NCI-H526 treated with DMSO at 0.1 percent for 48 hours (cell line): Measurements from ENCODE around the gene KCNG2.

Source experiments
- DNase-seq: peaks from one replicate; lab custom pipeline; 2025; lab: John Stamatoyannopoulos, UW

KCNG2 gene

GRCh38 chr18:79800371-79801180 lies 2.8 kb downstream of the KCNG2 start:
- no peak for DNase-seq

DNA sequence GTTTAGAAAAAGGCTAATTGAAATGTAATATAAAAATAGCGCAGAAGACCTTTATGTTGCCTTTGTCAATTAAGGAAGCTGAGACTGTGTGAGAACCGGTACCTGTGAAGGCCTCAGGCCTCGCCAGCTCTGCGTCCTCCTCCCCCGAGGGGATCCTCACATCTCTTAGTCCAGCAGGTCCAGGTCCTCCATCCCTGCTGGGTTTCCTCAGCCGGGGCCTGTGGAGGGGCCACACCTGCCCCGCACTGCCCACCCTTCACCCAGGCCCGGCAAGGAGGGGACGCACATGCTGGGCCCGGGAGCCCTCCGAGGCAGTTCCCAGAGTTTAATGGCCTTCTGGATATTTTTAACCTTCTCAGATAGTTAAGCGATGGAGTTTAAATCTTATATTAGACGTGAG lies 3.5 kb downstream of the KCNG2 start:
- DNase-seq, result no peak

DNA sequence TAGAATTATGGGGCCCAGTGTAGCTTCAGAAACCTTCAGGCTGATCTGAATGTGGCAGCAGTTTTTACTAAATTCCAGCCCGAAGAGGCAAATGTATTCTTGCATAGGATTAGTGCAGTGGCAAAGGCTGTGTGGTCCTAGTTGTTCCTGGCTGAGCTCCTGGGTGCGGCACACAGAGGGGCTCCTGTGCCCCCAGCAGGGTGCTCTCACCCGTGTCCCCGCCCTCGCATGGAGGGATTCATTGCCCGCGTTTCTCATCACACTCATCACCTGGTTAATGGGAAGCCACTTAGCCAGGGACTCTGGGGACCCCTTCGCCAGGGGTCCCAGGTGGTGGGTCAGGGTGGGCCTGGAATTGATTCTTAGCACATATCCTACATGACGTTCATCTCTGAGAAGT lies 3.9 kb downstream of the KCNG2 start:
- no peak for DNase-seq

- no peak for DNase-seq
Measured at GRCh38 chr18:79802298-79802697, 4.6 kb downstream of the KCNG2 start.

- no peak for DNase-seq
Measured at GRCh38 chr18:79803611-79804051, 5.9 kb downstream of the KCNG2 start.

DNA sequence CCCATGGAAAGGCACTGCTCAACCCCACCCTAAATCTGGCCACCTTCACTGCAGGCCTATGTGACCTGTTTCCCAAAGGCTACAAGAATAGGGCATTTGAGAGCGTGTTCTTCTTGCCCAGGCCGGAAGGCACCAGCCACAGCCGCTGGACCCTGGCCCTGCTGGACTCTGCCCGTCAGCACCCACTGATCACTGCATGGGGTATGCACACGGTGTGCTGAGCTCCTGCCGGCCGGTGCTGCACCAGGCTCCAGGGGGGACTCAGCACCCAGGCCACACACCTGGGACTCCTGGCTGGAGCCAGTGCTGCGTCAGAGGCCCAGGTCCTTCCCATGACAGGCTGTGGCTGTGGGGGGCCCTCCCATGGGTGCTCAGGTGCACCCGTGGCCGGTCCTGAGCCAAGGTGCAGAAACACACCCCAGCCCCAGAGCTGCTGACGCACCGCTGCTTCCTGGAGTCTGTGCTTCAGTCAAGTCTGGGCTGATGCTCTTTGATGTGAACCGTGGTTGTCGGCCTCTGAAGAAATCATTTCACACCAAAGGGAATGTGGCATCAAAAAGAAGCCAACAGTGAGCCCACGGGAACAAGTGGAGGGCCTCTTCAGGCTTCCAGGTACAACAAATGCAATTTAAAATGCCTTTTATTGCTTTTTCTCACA lies 6.5 kb downstream of the KCNG2 start:
- no peak for DNase-seq

- DNase-seq, result no peak
Measured at GRCh38 chr18:79805211-79805887, 7.6 kb downstream of the KCNG2 start.

- no peak for DNase-seq
Measured at GRCh38 chr18:79805926-79806487, 8.3 kb downstream of the KCNG2 start.

DNA sequence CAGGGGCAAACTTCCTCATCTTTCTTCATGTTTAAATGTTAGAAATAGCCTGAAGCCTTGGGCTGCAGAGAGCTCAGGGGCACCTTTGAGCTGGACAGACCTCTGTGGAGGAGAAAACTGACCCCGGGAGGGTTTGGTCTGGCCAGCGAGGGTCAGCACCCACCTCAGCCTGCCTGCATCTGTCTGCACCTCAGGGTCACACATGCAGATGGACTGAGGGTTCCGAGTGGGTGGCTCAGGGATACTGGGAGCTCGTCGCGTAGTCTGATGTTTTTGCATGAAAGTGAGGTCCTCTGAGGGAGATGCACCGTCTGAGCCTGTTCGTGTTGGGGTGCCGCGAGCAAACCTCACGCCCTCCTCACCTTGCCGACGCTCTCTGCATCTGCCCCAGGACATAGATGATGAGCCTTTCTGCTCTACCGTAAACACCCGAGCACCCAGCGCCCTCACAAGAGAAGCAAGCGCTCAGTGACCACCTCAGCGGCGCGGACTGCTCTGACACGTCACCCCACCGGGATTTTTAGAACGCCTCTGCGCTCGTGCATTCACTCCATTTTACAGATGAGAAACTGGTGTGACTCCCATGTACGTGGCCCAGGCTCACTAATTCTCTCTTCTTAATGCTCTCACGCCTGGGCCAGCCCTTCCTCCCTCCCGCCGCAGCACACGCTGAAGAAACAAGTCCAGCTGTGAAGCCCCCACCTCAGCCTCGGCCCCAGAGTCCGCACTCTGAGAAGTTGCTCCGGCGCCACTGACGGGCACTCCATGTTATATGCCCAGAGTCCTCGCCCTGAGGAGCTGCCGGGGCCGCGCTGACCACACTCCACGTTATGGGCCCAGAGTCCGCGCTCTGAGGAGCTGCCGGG lies 9.5 kb downstream of the KCNG2 start:
- no peak for DNase-seq

DNA sequence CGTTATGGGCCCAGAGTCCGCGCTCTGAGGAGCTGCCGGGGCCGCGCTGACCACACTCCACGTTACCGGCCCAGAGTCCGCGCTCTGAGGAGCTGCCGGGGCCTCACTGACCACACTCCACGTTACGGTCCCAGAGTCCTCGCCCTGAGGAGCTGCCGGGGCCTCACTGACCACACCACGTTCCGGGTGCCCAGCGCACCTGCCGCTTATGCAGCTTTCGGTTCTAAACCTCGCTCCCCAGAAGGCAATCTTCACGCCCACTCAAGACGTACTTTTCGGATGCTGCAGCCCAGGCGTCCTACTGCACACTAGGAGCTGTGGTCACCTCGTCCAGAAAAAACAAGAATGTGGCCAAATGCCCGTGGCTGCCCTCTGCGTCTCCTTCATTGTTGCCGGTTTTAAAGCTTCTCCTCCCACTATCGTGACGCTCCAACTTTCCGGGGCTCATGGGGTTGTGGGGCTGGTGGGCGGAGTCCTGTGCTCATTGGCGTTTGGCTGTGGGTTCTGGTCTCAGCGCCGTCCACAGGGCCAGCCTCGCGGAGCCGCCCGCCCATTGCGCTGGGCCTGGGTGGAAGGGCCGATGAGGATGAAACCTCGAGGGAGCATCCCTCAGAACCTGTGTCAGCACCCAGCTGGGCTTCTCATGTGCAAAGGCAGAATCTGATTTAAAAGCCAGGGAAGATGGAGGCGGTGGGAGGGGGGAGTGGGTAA lies 11.9 kb downstream of the KCNG2 start:
- DNase-seq, result no peak

DNA sequence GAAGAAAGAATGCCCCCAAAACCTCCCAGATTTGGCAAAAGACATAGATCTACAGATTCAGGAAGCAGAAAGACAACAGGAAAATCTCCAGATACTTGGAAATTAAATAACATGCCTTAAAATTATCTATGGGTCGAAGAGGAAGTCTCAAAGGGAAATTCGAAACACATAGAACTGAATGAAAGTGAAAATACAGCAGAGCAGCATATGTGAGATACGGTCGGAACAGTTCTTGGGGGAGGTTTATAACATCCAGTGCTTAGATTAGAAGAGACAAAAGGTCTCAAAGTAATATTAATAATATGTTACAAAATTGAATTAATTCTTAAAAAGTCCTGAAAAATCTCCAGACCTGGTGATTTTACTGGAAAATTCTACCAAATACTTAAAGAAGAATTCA lies 14.3 kb downstream of the KCNG2 start:
- DNase-seq, result no peak

DNA sequence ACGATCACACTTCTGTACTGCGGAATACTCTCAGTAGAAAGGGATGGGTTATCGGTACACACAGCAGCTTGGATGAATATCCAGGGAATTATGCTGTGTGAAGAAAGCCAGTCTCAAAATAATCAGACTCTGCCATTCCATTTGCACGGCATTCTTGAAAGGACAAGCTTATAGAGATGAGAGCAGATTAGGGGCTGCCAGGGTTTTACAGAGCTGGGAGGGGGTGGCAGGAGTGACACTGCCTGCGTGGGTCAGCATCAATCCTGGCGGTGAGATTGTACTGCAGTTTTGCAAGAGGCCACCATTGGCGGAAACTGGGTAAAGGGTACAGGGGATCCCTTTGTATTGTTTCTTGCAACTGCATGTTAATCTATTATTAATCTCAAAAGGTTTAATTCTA lies 16.6 kb downstream of the KCNG2 start:
- DNase-seq, result no peak

DNA sequence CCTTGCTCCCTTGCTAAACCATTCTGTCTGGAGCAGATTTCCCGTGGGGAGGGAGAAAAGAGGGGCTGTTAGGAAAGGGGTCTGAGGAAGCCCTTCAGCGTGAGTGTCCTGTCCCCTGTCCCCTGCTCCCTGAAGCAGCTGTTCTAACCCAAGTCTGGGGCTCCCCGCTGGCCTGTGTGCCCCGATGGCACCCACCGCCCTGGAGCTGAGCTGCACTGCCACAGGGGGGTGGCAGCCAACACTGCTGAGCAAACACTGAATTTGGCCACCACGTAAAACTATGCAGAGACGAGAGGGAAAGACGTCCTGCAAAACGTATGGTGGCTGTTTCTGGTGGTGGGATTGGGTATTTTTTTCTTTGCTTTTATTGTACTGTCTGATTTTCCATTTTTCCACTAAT lies 17.9 kb downstream of the KCNG2 start:
- no peak for DNase-seq

- DNase-seq, result no peak
Measured at GRCh38 chr18:79816092-79816491, 18.4 kb downstream of the KCNG2 start.

DNA sequence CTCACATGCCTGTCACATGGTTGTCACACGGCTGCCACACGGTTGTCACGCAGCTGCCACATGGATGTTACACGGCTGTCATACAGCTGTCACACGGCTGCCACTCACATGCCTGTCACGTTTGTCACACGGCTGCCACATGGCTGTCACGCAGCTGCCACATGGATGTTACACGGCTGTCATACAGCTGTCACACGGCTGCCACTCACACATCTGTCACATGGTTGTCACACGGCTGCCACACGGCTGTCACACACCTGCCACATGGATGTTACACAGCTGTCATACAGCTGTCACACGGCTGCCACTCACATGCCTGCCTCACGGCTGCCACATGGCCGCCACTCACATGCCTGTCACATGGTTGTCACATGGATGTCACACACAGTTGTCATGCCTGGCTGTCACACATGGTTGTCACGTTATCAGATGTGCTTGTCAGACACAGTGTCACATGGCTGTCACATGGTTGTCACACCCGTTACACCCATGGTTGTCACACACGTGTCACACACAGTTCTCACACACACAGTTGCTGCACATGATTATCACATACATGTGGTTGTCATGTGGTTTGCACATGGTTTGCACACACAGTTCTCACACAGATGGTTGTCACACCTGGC lies 19.4 kb downstream of the KCNG2 start:
- no peak for DNase-seq

GRCh38 chr18:79817607-79817998 lies 19.9 kb downstream of the KCNG2 start:
- no peak for DNase-seq

DNA sequence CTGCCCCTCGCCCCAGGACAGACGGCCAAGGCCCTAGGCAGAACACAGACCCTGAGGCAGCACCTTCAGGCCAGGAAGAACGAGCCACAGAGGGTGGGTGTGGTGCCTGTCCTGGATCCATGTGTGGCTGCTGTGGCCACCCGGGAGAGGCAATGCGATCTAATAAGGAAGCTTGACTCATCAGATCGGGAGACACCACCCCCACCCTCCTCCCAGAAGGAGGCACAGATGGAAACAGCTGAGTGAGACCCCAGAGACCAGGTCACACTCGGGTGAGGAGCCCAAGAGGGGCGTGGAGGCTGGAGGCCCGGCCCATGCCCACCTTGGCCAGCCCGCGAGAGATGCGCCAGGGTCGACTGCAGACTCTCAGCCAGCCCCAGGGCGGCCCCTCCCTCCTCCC lies 20.3 kb downstream of the KCNG2 start:
- DNase-seq, result no peak

- no peak for DNase-seq
Measured at GRCh38 chr18:79818631-79819030, 20.9 kb downstream of the KCNG2 start.

DNA sequence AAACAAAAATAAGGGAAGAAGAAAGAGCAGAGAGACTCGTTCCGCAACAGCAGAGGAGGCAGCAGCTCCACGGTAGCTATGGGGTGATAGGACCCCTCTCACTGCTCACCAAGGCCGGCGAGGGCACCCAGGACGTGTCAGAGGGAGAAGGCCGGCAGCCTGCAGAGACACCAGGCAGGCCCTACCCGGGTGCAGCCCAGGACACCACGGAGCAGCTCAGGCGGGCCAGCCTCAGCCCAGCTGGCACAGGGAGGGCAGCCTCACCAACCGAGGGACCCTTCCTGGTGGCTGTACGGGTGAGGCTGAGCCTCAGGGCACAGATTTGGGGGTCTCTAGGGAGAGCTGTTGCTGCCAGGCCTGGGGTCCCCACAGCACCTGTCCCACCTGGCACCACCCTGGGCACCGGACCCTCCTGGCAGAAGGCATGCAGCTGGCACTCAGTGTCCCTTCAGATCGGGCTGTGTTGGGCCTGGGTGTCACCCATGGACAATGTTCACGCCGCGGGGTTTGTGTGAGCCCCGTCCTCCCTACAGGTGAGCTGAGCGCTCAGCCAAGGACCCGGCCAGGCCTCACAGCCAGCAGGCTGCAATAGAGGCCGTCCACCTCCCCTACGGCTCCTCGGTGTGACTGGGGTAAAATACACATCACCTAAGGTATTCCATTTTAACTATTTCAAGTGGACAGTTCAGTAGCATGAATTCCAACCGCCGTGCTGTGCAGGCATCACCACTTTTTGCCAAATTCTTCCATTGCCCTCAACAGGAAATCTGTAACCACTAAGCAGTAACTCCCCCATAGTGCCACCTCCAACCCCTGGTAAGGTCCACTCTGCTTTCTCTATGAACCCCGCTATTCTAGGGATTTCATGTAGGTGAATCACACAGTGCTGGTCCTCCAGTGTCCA lies 21.6 kb downstream of the KCNG2 start:
- no peak for DNase-seq

GRCh38 chr18:79819968-79820351 lies 22.2 kb downstream of the KCNG2 start:
- no peak for DNase-seq
